Large intestine (tissue), 3 donors: ENCODE measurements around the gene ZNF428. TPM values are rescaled to one million over a fixed set of nuclear protein-coding genes. Genes with fewer than 3 reads are reported as not detected.
"Not testable (repeated sequence)": the region's sequence is repeated elsewhere in the genome, so short reads cannot be mapped to it uniquely, and the experiment has no call there.

Experiments used
- DNase-seq, 2 donors: peaks; one replicate each; pipeline versions ENCODE4 v3.0.0 to v3.0.0-alpha.2; 2013
- H3K27ac ChIP-seq: one replicate; pipeline ENCODE4 v1.5.1; 2013; ENCODE audit warnings: low read length
- H3K27me3 ChIP-seq: 2 replicates; pipeline ENCODE4 v1.6.1; 2013; ENCODE audit warnings: low read length; ENCODE audit not compliant: control insufficient read depth, insufficient read depth
- H3K36me3 ChIP-seq: 2 replicates; pipeline ENCODE4 v1.6.1; 2013; ENCODE audit warnings: low read length; ENCODE audit not compliant: control insufficient read depth, insufficient read depth
- H3K4me1 ChIP-seq: one replicate; pipeline ENCODE4 v1.6.1; 2013; ENCODE audit warnings: low read length; ENCODE audit not compliant: control insufficient read depth, insufficient read depth
- H3K4me3 ChIP-seq: one replicate; pipeline ENCODE4 v1.5.1; 2013; ENCODE audit warnings: low read length
- H3K9me3 ChIP-seq: one replicate; pipeline ENCODE4 v1.6.1; 2013; ENCODE audit warnings: mild to moderate bottlenecking, low read depth, low read length, moderate library complexity; ENCODE audit not compliant: control insufficient read depth
- WGBS: methylation state at CpG from one replicate; pipeline ENCODE4 v1.1.5; 2013; ENCODE audit warnings: low lambda C conversion rate; ENCODE audit not compliant: insufficient coverage; 5-methylcytosine and 5-hydroxymethylcytosine counted together
- polyA plus RNA-seq: library from polyadenylated mRNA; unstranded; fragments of 120-200 nt; gene quantifications from one replicate; pipeline ENCODE4 v1.2.1, GENCODE V29; 2013

Gene ZNF428
- polyA plus RNA-seq, 1 donor, result 40.4 TPM

GRCh38 chr19:43592800-43593350, 26.6 kb downstream of the ZNF428 start:
- H3K36me3 ChIP-seq, result peaks cover 32% of the 10 kb centered on the region

GRCh38 chr19:43591904-43592772, 27.3 kb downstream of the ZNF428 start:
- Histone ChIP-seq H3K27ac (no peak overlapping the region), H3K36me3 (peaks cover 32% of the 10 kb centered on the region), H3K4me3 (no peak overlapping the region), H3K27me3 (no peaks in the 10 kb centered on the region), H3K4me1 (peaks cover 18% of the 10 kb centered on the region), H3K9me3 (peaks cover 4% of the 10 kb centered on the region)
- 100% methylated on average over 1 of the region's 63 CpGs for WGBS
- DNase-seq, result no peak

More at GRCh38 chr19:43592800-43593350, 26.6 kb downstream of the ZNF428 start:
- DNase-seq, result no peak
- Histone ChIP-seq H3K4me3 (no peak overlapping the region), H3K27me3 (no peaks in the 10 kb centered on the region), H3K9me3 (peaks cover 4% of the 10 kb centered on the region), H3K27ac (no peak overlapping the region), H3K4me1 (peaks cover 24% of the 10 kb centered on the region)
- no CpG with 5 or more reads among the region's 37 CpGs for WGBS

GRCh38 chr19:43589678-43590077, 29.8 kb downstream of the ZNF428 start:
- H3K4me3 ChIP-seq, result no peak overlapping the region
- no peak overlapping the region for H3K27ac ChIP-seq
- peaks cover 44% of the 10 kb centered on the region for H3K36me3 ChIP-seq
- 80% methylated on average over 1 of the region's 6 CpGs for WGBS
- H3K4me1 ChIP-seq, result peaks cover 16% of the 10 kb centered on the region
- no peaks in the 10 kb centered on the region for H3K27me3 ChIP-seq
- H3K9me3 ChIP-seq, result peaks cover 4% of the 10 kb centered on the region
- DNase-seq, result no peak

- H3K9me3 ChIP-seq, result peaks cover 4% of the 10 kb centered on the region
- H3K4me1 ChIP-seq, result peaks cover 12% of the 10 kb centered on the region
- no peak for DNase-seq
- no peak overlapping the region for H3K27ac ChIP-seq
- H3K27me3 ChIP-seq, result no peaks in the 10 kb centered on the region
- H3K36me3 ChIP-seq, result peaks cover 44% of the 10 kb centered on the region
- 100% methylated on average over 2 of the region's 5 CpGs for WGBS
- no peak overlapping the region for H3K4me3 ChIP-seq
Observed at GRCh38 chr19:43589277-43589676, 30.2 kb downstream of the ZNF428 start.

GRCh38 chr19:43587029-43587428, 32.4 kb downstream of the ZNF428 start:
- not testable (repeated sequence) for H3K27ac ChIP-seq, H3K4me3 ChIP-seq, H3K4me1 ChIP-seq, H3K27me3 ChIP-seq, H3K9me3 ChIP-seq, DNase-seq
- H3K36me3 ChIP-seq, result peaks cover 23% of the 10 kb centered on the region
- no CpG with 5 or more reads among the region's 3 CpGs for WGBS

- Histone ChIP-seq H3K4me3 (no peak overlapping the region), H3K4me1 (peaks cover 8% of the 10 kb centered on the region), H3K9me3 (no peaks in the 10 kb centered on the region), H3K27me3 (no peaks in the 10 kb centered on the region), H3K36me3 (peaks cover 20% of the 10 kb centered on the region), H3K27ac (no peak overlapping the region)
- WGBS, result no CpG with 5 or more reads among the region's 2 CpGs
- no peak for DNase-seq
Observed at GRCh38 chr19:43586346-43586745, 33.1 kb downstream of the ZNF428 start.

- Histone ChIP-seq H3K27me3 (no peaks in the 10 kb centered on the region), H3K4me1 (peaks cover 16% of the 10 kb centered on the region), H3K27ac (peak overlapping the region; percentile 50), H3K9me3 (no peaks in the 10 kb centered on the region), H3K4me3 (no peak overlapping the region), H3K36me3 (peaks cover 12% of the 10 kb centered on the region)
- 80% methylated on average over 1 of the region's 1 CpG for WGBS
- peak in 1 of 2 donors; percentile 33 for DNase-seq
Observed at GRCh38 chr19:43584484-43584883, 34.9 kb downstream of the ZNF428 start.

GRCh38 chr19:43582495-43582894, 36.9 kb downstream of the ZNF428 start:
- WGBS, result no CpG with 5 or more reads among the region's 2 CpGs
- no peak overlapping the region for H3K4me3 ChIP-seq
- DNase-seq, result no peak
- no peaks in the 10 kb centered on the region for H3K9me3 ChIP-seq
- peaks cover 12% of the 10 kb centered on the region for H3K36me3 ChIP-seq
- peaks cover 16% of the 10 kb centered on the region for H3K4me1 ChIP-seq
- H3K27me3 ChIP-seq, result no peaks in the 10 kb centered on the region
- no peak overlapping the region for H3K27ac ChIP-seq

- 0% methylated on average over 1 of the region's 7 CpGs for WGBS
- H3K27me3 ChIP-seq, result no peaks in the 10 kb centered on the region
- no peak overlapping the region for H3K4me3 ChIP-seq
- no peaks in the 10 kb centered on the region for H3K9me3 ChIP-seq
- H3K27ac ChIP-seq, result no peak overlapping the region
- peak in 1 of 2 donors; percentile 53 for DNase-seq
- H3K36me3 ChIP-seq, result peaks cover 8% of the 10 kb centered on the region
- H3K4me1 ChIP-seq, result peaks cover 16% of the 10 kb centered on the region
Observed at GRCh38 chr19:43581467-43581866, 38.0 kb downstream of the ZNF428 start.

GRCh38 chr19:43578787-43579186, 40.6 kb downstream of the ZNF428 start:
- no peaks in the 10 kb centered on the region for H3K9me3 ChIP-seq
- no peak for DNase-seq
- 88% methylated on average over 2 of the region's 3 CpGs for WGBS
- H3K4me1 ChIP-seq, result peaks cover 22% of the 10 kb centered on the region
- H3K4me3 ChIP-seq, result no peak overlapping the region
- H3K27ac ChIP-seq, result no peak overlapping the region
- no peaks in the 10 kb centered on the region for H3K36me3 ChIP-seq
- no peaks in the 10 kb centered on the region for H3K27me3 ChIP-seq
